GM20431 (cell line): ENCODE results near the gene TAMALIN.

Experiments used
- in situ Hi-C: fragments of 300-500 bp; cut with MseI, MboI; formaldehyde crosslinking; loops from one replicate; pipeline ENCODE4 v1.15.0; 2020; ENCODE audit warnings: low sequenced_read_pairs; ENCODE audit not compliant: unreplicated experiment

The TAMALIN gene

GRCh38 chr12:52032804-52033445 lies 26.2 kb downstream of the TAMALIN start:
- in situ Hi-C loops, result loop anchor here (10.0 kb wide), 1 partner anchor 52 kb away; no protein-coding TSS in a partner anchor

GRCh38 chr12:52033446-52034140 lies 26.8 kb downstream of the TAMALIN start:
- in situ Hi-C loops, result loop anchor here (10.0 kb wide), 1 partner anchor 51 kb away; no protein-coding TSS in a partner anchor

GRCh38 chr12:52035190-52035589 lies 28.4 kb downstream of the TAMALIN start:
- in situ Hi-C loops, result loop anchor here (10.0 kb wide), 1 partner anchor 50 kb away; no protein-coding TSS in a partner anchor

DNA sequence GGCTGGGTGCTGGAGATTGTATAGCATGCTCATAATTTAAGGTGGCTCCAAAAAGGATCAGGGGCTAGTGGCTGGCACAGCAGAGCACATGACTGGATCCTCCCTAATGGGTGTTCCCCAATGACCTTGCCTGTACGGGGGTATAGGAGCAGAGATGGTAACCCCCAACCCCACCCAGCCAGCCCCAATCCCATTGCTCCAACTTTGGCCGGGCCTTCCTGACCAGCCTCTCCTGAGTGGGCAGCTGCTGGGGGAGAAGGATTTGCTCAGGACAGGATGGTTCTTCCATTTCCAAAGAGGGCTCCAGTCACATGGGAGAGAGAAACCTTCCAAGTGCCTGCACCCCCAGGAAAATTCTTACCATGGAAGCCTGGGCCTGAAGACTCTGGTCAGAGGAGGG lies 29.2 kb downstream of the TAMALIN start:
- in situ Hi-C loops, result loop anchor here (10.0 kb wide), 1 partner anchor 49 kb away; no protein-coding TSS in a partner anchor

DNA sequence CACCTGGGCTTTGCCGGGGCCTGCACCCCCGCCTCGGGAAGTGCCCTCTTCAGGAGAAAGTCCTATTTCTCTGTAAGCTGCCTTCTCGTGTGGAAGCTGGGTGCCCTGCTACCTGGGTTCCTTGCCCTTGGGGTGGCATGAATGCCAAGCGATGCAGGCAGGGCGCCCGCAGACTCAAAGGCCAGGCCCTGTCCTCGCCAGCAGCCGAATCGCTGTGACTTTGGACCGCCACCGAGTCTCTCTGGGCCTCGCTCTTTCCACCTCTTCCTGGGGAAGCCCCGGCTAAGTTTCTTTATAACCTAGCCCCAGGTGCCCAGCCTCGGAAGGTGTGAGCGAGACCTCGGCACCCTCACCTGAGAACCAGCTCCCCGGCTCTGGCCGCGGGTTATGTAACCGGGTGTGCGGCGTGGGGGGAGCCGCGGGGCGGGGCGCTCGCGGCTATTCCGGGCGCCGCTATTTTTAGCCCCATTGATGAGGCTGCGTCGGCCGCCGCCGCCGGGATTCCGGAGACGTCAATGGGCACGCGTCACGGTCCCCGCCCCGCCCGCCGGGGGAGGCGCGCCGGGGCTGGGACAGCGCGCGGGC lies 29.9 kb downstream of the TAMALIN start:
- in situ Hi-C loops, result loop anchor here (10.0 kb wide), 1 partner anchor 48 kb away; no protein-coding TSS in a partner anchor

DNA sequence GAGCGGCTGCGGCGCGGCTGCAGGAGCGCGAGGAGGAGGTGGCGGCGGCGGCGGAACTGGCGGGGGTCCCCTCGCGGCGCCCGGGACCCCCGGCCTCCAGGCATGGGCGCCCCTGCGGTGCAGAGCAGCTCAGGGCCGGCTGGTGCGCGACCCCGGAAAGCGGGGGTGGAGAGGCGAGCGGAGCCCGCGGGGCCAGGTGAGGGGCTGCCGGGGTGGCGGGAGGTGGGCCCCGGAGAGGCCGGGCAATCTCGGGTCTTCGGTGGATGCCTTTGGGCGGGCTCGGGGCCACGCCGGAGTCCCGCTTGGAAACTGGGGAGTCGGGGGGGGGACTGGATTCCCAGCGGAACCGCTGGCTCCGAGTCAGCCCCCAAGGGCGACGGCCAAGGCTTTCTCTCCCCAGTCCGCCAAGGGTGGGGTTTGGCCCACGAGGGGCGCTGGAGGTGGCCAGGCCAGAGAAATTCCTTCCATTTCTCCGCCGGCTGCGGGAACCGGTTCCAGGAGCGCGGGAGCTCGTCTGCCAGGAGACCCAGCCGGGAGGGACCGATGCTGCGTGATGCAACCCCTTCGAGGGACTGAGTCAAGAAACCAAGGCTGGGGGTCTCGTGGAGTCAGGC lies 30.6 kb downstream of the TAMALIN start:
- in situ Hi-C loops, result loop anchor here (10.0 kb wide), 1 partner anchor 47 kb away; no protein-coding TSS in a partner anchor

- in situ Hi-C loops, result loop anchor here (10.0 kb wide), 1 partner anchor 46 kb away; no protein-coding TSS in a partner anchor
Measured at GRCh38 chr12:52038447-52038846, 31.7 kb downstream of the TAMALIN start.

- in situ Hi-C loops, result no loop called here
Measured at GRCh38 chr12:52041035-52041434, 34.3 kb downstream of the TAMALIN start.

- in situ Hi-C loops, result no loop called here
Measured at GRCh38 chr12:52041695-52042123, 35.0 kb downstream of the TAMALIN start.

GRCh38 chr12:52042706-52043385 lies 36.1 kb downstream of the TAMALIN start:
- in situ Hi-C loops, result no loop called here

GRCh38 chr12:52043386-52044212 lies 36.9 kb downstream of the TAMALIN start:
- in situ Hi-C loops, result no loop called here

DNA sequence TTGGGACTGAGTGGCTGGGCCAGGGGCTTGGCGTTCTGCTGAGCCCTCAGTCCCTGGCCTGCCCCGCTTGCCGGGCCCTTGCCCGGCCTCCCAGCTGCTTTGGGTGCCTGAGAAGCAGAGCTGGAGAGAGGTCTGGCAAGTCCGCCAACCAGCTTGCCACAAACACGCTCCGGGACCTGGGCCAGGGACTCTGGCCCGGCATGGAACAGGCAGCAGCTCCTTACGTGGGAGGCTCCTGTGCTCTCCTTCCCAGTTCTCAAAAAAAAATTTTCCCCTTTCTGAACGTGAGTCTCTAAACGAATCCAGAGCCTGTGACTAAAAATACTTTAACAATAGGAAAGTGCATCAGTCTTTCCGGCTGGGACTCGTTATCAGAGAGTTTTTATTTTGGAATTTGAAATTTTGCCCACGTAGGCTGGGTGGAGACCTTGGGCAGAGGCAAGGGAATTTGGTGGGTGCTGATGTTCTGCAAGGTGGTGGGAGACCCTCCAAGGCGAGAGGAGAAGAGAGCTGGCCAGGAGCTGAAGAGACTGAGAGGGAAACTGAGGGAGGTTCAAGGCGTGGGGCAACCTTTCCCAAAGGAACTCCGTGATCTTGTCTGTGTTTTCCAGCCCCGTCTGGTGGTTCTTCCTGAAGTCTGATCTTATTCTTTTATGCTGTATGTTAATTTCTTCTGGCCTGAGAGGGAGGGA lies 37.7 kb downstream of the TAMALIN start:
- in situ Hi-C loops, result no loop called here

DNA sequence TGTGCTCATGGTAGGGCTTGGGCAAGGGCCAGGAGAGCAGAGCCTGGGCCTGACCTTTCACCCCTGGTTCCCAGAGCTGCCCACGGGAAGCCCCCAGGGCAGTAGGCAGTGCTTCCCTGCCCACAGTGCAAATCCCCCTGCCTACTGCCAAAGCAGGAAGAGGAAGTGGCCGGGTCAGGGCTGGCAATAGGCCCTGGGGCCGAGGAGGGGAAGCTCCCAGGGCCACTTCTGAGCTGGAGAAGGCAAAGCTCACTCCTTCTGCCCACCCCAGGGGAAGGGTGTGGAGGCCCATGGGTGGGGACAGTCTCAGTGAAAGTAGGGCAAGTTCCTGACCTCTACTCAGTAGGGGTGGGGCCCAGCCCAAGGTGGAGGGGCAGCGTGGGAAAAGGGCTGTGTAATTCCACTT lies 39.1 kb downstream of the TAMALIN start:
- in situ Hi-C loops, result no loop called here

DNA sequence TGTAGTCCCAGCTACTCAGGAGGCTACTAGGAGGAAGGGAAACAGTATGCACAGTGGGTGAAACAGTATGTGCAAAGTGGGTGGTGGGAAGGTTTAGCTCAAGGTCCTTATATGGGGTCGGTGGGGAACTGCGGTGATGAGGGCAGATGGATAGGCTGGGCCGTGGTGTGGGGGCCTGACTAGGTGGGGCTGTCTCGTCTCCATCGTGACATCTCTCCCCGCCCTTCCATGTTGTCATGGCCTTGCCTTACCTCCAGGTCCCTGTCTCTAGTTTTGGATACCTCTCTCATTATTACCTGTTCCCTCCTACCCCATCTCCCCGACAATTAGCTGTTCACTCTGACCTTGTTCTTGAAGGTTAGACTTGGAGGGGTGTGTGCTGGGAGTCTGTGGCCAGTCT lies 40.1 kb downstream of the TAMALIN start:
- in situ Hi-C loops, result no loop called here

DNA sequence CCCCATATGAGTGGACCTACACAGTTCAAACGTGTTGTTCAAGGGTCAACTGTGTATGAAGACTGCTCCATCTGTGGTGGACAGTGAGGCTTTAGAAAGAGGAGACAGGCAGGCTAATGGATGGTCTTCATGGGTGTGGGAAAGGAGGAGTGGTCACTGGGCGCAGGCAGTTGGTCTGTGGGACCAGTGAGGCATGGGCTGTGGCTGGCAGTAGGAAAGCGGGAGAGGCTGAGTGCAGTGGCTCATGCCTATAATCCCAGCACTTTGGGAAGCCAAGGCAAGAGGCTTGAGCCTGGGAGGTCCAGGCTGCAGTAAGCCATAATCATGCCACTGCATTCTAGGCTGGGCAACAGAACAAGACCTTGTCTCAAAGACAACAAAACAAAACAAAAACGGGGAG lies 42.5 kb downstream of the TAMALIN start:
- in situ Hi-C loops, result no loop called here

GRCh38 chr12:52049688-52050087 lies 42.9 kb downstream of the TAMALIN start:
- in situ Hi-C loops, result no loop called here

- in situ Hi-C loops, result no loop called here
Measured at GRCh38 chr12:52050116-52050757, 43.5 kb downstream of the TAMALIN start.
